HCT116 (cell line): Measurements from ENCODE around the gene FRMD8.

Experiments used
- CTCF ChIP-seq, 3 experiments: fragments of 200-600 bp in 1 of 3; sonication (generic) in 1 of 3; IDR thresholded peaks in 2 of 3; conservative IDR thresholded peaks in 1 of 3; 2 replicates each; pipeline ENCODE4 v1.5.1; 2012 to 2017; ENCODE audit warnings: low read depth in 2 of 3, low read length in 2 of 3, antibody characterized with exemption in 1 of 3, borderline replicate concordance in 1 of 3, control low read depth in 1 of 3, mild to moderate bottlenecking in 1 of 3, mixed read lengths in 1 of 3, mixed run types in 1 of 3, moderate library complexity in 1 of 3; ENCODE audit not compliant: insufficient read depth in 1 of 3
- EGR1 ChIP-seq: IDR thresholded peaks from 2 replicates; pipeline ENCODE4 v1.6.1; 2012; ENCODE audit warnings: low read depth
- EZH2 ChIP-seq: fragments of 200-600 bp; sonication (generic); IDR thresholded peaks from 2 replicates; pipeline ENCODE4 v1.6.1; 2017; ENCODE audit warnings: antibody characterized with exemption, mixed run types
- JUND ChIP-seq: IDR thresholded peaks from 2 replicates; pipeline ENCODE4 v1.6.1; 2012
- POLR2A ChIP-seq: IDR thresholded peaks from 2 replicates; pipeline ENCODE4 v1.7.0; 2011; ENCODE audit warnings: borderline replicate concordance; ENCODE audit not compliant: insufficient read depth, insufficient read length; ENCODE audit errors: extremely low read depth
- POLR2AphosphoS5 ChIP-seq: IDR thresholded peaks from 2 replicates; pipeline ENCODE4 v1.6.1; 2011; ENCODE audit warnings: mild to moderate bottlenecking, low read depth, low read length, moderate library complexity
- SIN3A ChIP-seq: IDR thresholded peaks from 2 replicates; pipeline ENCODE4 v1.6.1; 2012; ENCODE audit warnings: low read depth
- YY1 ChIP-seq: IDR thresholded peaks from 2 replicates; pipeline ENCODE4 v1.6.1; 2011; ENCODE audit warnings: low read length, low read depth, moderate library complexity, mild to moderate bottlenecking; ENCODE audit not compliant: insufficient replicate concordance; ENCODE audit errors: extremely low read depth
- TF ChIP-seq, protein P1 (sequence below): IDR thresholded peaks from 2 replicates; pipeline ENCODE4 v1.6.1; 2012

- TF ChIP-seq CTCF (IDR thresholded peaks at IDR 0.05 in 2 of 3, conservative IDR thresholded peaks at IDR 0.05 in 1 of 3; ENCODE audit: borderline replicate concordance in 1 of 3, insufficient read depth in 1 of 3, low read depth in 2 of 3, low read length in 2 of 3) (no peak), SIN3A (no peak), EZH2 (no peak), POLR2A (no peak), YY1 (no peak), EGR1 (no peak), POLR2AphosphoS5 (no peak), JUND (no peak)
- TF ChIP-seq, protein P1, sequence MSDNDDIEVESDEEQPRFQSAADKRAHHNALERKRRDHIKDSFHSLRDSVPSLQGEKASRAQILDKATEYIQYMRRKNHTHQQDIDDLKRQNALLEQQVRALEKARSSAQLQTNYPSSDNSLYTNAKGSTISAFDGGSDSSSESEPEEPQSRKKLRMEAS, result no peak
Observed at GRCh38 chr11:65404638-65405339, 18.4 kb downstream of the FRMD8 start.
